CD14-positive monocyte (primary cell): ENCODE data around the gene AQP3. TPM values are rescaled to one million over a fixed set of nuclear protein-coding genes. Genes with fewer than 3 reads are reported as not detected.

Experiments used
- DNase-seq, 3 donors: peaks; one replicate each; pipeline ENCODE4 v3.0.0-alpha.2; 2011 to 2022
- H2AFZ ChIP-seq: 2 replicates; pipeline ENCODE4 v1.6.0; 2012; ENCODE audit warnings: mild to moderate bottlenecking, low read depth, low read length, inconsistent platforms; ENCODE audit not compliant: insufficient read depth, poor library complexity, severe bottlenecking
- H3K27ac ChIP-seq, 2 donors: 1 replicate in 1 of 2; 2 replicates in 1 of 2; pipeline ENCODE4 v1.5.1; 2012 to 2013; ENCODE audit warnings: low read length in 2 of 2, control low read depth in 1 of 2, inconsistent platforms in 1 of 2, low read depth in 1 of 2, mild to moderate bottlenecking in 1 of 2
- H3K27me3 ChIP-seq, 2 donors: one replicate each; pipeline versions ENCODE4 v1.6.0 to v1.6.1; 2011 to 2013; ENCODE audit warnings: low read length in 2 of 2; ENCODE audit not compliant: control insufficient read depth in 2 of 2, insufficient read depth in 2 of 2
- H3K36me3 ChIP-seq, 2 donors: replicated peaks in 1 of 2; 1 replicate in 1 of 2; 2 replicates in 1 of 2; pipeline versions ENCODE4 v1.5.1 to v1.6.1; 2012 to 2013; ENCODE audit warnings: low read length in 2 of 2, control low read depth in 1 of 2, inconsistent platforms in 1 of 2, mild to moderate bottlenecking in 1 of 2; ENCODE audit not compliant: insufficient read depth in 2 of 2, control insufficient read depth in 1 of 2
- H3K4me1 ChIP-seq, 2 donors: 1 replicate in 1 of 2; 2 replicates in 1 of 2; pipeline versions ENCODE4 v1.5.1 to v1.6.1; 2012 to 2013; ENCODE audit warnings: low read length in 2 of 2, control low read depth in 1 of 2, inconsistent platforms in 1 of 2, mild to moderate bottlenecking in 1 of 2, moderate library complexity in 1 of 2; ENCODE audit not compliant: insufficient read depth in 2 of 2, control insufficient read depth in 1 of 2
- H3K4me2 ChIP-seq: replicated peaks from 2 replicates; pipeline ENCODE3; 2012; ENCODE audit warnings: low read length, moderate library complexity, mild to moderate bottlenecking; ENCODE audit not compliant: poor library complexity, severe bottlenecking; ENCODE audit errors: extremely low read depth
- H3K4me3 ChIP-seq, 3 experiments: fragments of 200-600 bp in 1 of 3; sonication (generic) in 1 of 3; replicated peaks in 1 of 3; 1 replicate in 2 of 3; 2 replicates in 1 of 3; pipeline ENCODE4 v1.5.1; 2011 to 2013; ENCODE audit warnings: low read length in 3 of 3, mild to moderate bottlenecking in 3 of 3, control low read depth in 2 of 3, low read depth in 2 of 3, inconsistent platforms in 1 of 3, moderate library complexity in 1 of 3
- H3K79me2 ChIP-seq: 2 replicates; pipeline ENCODE4 v1.6.0; 2012; ENCODE audit warnings: mild to moderate bottlenecking, control low read depth, inconsistent platforms, low read length, moderate library complexity; ENCODE audit not compliant: insufficient read depth
- H3K9ac ChIP-seq: 2 replicates; pipeline ENCODE4 v1.6.0; 2017; ENCODE audit warnings: low read length, mild to moderate bottlenecking; ENCODE audit not compliant: insufficient read depth, poor library complexity, severe bottlenecking
- H3K9me3 ChIP-seq, 2 donors: replicated peaks in 1 of 2; 1 replicate in 1 of 2; 2 replicates in 1 of 2; pipeline versions ENCODE4 v1.5.1 to v1.6.1; 2012 to 2013; ENCODE audit warnings: low read length in 2 of 2, control low read depth in 1 of 2; ENCODE audit not compliant: control insufficient read depth in 1 of 2, insufficient read depth in 1 of 2
- H4K20me1 ChIP-seq: 2 replicates; pipeline ENCODE4 v1.6.0; 2012; ENCODE audit warnings: mild to moderate bottlenecking, low read length, control low read depth, moderate library complexity; ENCODE audit not compliant: insufficient read depth
- H3K27ac Mint-ChIP-seq, 7 donors: one replicate each; pipeline ENCODE4 v1.8.0; 2020; ENCODE audit warnings: mild to moderate bottlenecking in 7 of 7, mixed read lengths in 7 of 7, moderate library complexity in 6 of 7, inconsistent platforms in 2 of 7
- H3K27me3 Mint-ChIP-seq, 3 donors: one replicate each; pipeline ENCODE4 v1.8.0; 2021 to 2022; ENCODE audit warnings: low read depth in 3 of 3, mild to moderate bottlenecking in 3 of 3, mixed read lengths in 3 of 3, moderate library complexity in 3 of 3, inconsistent platforms in 1 of 3
- H3K36me3 Mint-ChIP-seq, 2 donors: one replicate each; pipeline ENCODE4 v1.8.0; 2020; ENCODE audit warnings: mixed read lengths in 2 of 2, inconsistent platforms in 1 of 2, mild to moderate bottlenecking in 1 of 2
- H3K4me1 Mint-ChIP-seq: one replicate; pipeline ENCODE4 v1.8.0; 2020; ENCODE audit warnings: mild to moderate bottlenecking, mixed read lengths
- H3K4me3 Mint-ChIP-seq, 2 donors: one replicate each; pipeline ENCODE4 v1.8.0; 2020; ENCODE audit warnings: mild to moderate bottlenecking in 2 of 2, mixed read lengths in 2 of 2, moderate library complexity in 1 of 2
- H3K9me3 Mint-ChIP-seq, 7 donors: one replicate each; pipeline ENCODE4 v1.8.0; 2020 to 2022; ENCODE audit warnings: mixed read lengths in 7 of 7, mild to moderate bottlenecking in 6 of 7, moderate library complexity in 6 of 7, inconsistent platforms in 2 of 7
- WGBS: methylation state at CpG from one replicate; pipeline ENCODE4 v1.1.5; 2013; ENCODE audit warnings: missing lambda C conversion rate; ENCODE audit not compliant: insufficient coverage; 5-methylcytosine and 5-hydroxymethylcytosine counted together
- intact Hi-C, 2 donors: fragments of 100-400 bp; cut with micrococcal nuclease; formaldehyde crosslinking; loops; one replicate each; pipeline versions ENCODE4 v1.15.0 to v1.15.1; 2023
- polyA plus RNA-seq, 3 donors: library from polyadenylated mRNA; depleted of rRNA in 1 of 3; unstranded in 2 of 3; stranded (reverse) in 1 of 3; fragments of 300-500 nt in 2 of 3; fragments of >200 nt in 1 of 3; fragmentation: Illumina TruSeq in 2 of 3; gene quantifications; 1 replicate in 2 of 3; 2 replicates in 1 of 3; pipeline ENCODE4 v1.2.3, GENCODE V29; 2012 to 2021
- TF ChIP-seq, protein P1 (sequence below): fragments of 200-600 bp; IDR thresholded peaks from one replicate; pipeline ENCODE4 v1.8.0; 2022; ENCODE audit warnings: antibody characterized with exemption, mild to moderate bottlenecking

Gene AQP3
- polyA plus RNA-seq, 3 donors: 0.39 to 0.70 (median 0.63) TPM

- Histone ChIP-seq H4K20me1 (no peaks in the 10 kb centered on the region), H3K4me3 (no peak overlapping the region), H3K4me1 (peaks cover 16 to 19% of the 10 kb centered on the region in 2 donors), H3K4me2 (no peak overlapping the region), H3K27ac (no peak overlapping the region), H3K79me2 (peaks cover 24% of the 10 kb centered on the region), H3K27me3 (no peaks in the 10 kb centered on the region), H3K36me3 (peaks cover 66 to 76% of the 10 kb centered on the region in 2 donors), H2AFZ (no peak overlapping the region), H3K9me3 (no peaks in the 10 kb centered on the region), H3K9ac (no peak overlapping the region)
- no peak for DNase-seq
- intact Hi-C loops: loop anchor here in 1 of 2 donors (10.0 kb wide), 2 partner anchors 175 to 445 kb away; partner anchors contain the start of genes DNAJA1 and NFX1
- WGBS: 100% methylated on average over 4 of the region's 6 CpGs
- Mint-ChIP-seq H3K27me3 (no peaks in the 10 kb centered on the region), H3K9me3 (no peaks in the 10 kb centered on the region), H3K4me1 (peaks cover 16% of the 10 kb centered on the region), H3K27ac (no peak overlapping the region), H3K4me3 (no peak overlapping the region), H3K36me3 (peaks cover 62 to 75% of the 10 kb centered on the region in 2 donors)
- TF ChIP-seq, protein P1, sequence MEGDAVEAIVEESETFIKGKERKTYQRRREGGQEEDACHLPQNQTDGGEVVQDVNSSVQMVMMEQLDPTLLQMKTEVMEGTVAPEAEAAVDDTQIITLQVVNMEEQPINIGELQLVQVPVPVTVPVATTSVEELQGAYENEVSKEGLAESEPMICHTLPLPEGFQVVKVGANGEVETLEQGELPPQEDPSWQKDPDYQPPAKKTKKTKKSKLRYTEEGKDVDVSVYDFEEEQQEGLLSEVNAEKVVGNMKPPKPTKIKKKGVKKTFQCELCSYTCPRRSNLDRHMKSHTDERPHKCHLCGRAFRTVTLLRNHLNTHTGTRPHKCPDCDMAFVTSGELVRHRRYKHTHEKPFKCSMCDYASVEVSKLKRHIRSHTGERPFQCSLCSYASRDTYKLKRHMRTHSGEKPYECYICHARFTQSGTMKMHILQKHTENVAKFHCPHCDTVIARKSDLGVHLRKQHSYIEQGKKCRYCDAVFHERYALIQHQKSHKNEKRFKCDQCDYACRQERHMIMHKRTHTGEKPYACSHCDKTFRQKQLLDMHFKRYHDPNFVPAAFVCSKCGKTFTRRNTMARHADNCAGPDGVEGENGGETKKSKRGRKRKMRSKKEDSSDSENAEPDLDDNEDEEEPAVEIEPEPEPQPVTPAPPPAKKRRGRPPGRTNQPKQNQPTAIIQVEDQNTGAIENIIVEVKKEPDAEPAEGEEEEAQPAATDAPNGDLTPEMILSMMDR: no peak
Measured at GRCh38 chr9:33469891-33470290, 22.5 kb upstream of the AQP3 start.

DNA sequence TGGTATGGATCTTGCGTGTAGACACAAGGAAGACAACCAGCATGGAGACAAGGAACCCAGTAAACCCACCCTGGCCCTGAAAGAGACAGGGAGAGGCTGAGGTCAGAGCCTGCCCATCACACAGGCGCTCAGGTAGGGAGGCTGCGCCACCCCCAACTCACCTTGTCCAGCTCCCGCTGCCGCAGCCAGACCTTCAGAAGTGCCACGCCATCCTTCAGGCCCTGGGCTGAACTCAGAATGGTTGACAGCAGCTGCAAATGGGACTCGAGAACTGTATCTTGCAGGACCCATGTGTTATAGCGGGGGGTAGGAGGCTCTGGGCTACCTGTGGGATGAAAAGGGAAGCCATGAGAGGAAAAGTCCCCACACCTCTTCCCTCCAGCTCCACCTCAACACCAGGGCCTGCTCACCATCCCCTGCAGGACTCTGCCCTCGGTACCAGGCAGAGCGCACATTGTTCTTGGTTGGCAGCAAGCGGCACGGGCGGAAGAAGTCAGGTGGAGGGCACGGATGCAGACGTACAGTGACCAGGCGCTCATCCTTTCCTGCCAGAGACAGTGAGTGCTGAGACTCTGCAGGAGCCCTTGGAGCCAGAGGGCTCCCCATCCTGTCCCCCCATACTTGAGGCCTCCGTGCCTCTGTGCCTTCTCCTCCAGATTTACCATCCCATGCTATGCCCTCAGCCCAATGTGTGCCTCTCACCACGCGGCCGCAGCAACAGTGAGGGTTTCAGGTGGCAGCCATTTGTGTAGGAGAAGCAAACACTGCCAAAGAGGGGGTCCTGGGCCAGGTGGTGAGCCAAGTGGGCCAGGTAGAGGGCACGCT, 21.6 kb upstream of the AQP3 start:
- Histone ChIP-seq H3K4me1 (peaks cover 12 to 13% of the 10 kb centered on the region in 2 donors), H2AFZ (no peak overlapping the region), H3K27me3 (no peaks in the 10 kb centered on the region), H3K4me3 (no peak overlapping the region), H3K36me3 (peaks cover 74 to 84% of the 10 kb centered on the region in 2 donors), H3K27ac (no peak overlapping the region), H3K9ac (no peak overlapping the region), H3K9me3 (no peaks in the 10 kb centered on the region), H3K4me2 (no peak overlapping the region), H3K79me2 (peaks cover 24% of the 10 kb centered on the region), H4K20me1 (no peaks in the 10 kb centered on the region)
- Mint-ChIP-seq H3K4me3 (no peak overlapping the region), H3K27ac (peak overlapping the region in 2 of 7 donors; percentile 28 to 64), H3K9me3 (no peaks in the 10 kb centered on the region), H3K27me3 (no peaks in the 10 kb centered on the region), H3K36me3 (peaks cover 71 to 84% of the 10 kb centered on the region in 2 donors), H3K4me1 (peaks cover 16% of the 10 kb centered on the region)
- DNase-seq: no peak
- WGBS: 98% methylated on average over 11 of the region's 21 CpGs
- intact Hi-C loops: no loop called here
- TF ChIP-seq, protein P1: no peak
